ENCODE measurements around the gene FBXO44.

FBXO44 gene

DNA sequence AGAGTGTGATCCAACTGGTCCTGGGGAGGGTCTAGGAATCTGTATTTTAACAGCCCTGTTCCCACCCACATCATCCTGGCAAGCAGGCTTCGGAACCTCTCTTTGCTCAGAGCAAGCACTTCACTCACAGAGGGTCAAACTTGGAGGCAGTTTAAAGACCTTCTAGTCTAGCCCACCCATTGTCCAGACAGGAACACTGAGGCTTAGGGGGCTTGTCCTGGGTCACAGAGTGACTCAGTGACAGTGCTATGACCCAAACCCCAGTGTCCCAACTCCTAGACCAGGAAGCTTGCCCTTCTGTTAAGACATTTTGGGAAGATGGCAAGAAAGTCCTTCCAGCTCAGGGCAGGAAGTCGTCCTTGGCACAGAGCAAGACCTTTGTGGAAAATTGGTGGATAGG lies 36.9 kb upstream of the FBXO44 start:
- no peaks in the 10 kb centered on the region for H3K27me3 ChIP-seq (ENCODE audit: control insufficient read depth, insufficient read depth, low read length)

DNA sequence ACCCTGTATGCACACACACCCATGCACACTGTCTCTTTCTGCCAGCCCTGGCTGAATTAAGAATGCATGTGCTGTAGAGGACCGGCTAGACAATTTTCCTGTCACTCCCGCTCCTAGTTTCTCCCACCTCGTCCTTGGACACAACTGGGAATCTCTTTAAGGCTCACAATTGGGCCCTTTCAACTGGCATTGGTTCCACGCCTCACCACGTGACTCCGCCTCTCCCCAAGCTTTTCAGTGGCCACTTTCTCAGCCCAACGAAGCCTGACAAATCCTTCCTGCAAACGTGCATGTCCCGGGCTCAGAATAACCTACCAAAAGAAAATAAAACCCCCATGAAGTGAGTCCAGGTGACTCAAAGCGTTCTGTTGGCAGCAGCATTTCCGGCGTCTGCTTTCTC lies 34.3 kb upstream of the FBXO44 start:
- Histone ChIP-seq H3K9me3 (ENCODE audit: control insufficient read depth, low read length) (no peaks in the 10 kb centered on the region), H3K27ac (no peak overlapping the region), H3K27me3 (ENCODE audit: control insufficient read depth, insufficient read depth, low read length) (no peaks in the 10 kb centered on the region), H3K9ac (no peak overlapping the region), H2AFZ (no peak overlapping the region), H3K79me2 (no peaks in the 10 kb centered on the region), H3K4me1 (no peaks in the 10 kb centered on the region), H3K4me3 (ENCODE audit: low read depth, low read length) (no peak overlapping the region), H3K36me3 (ENCODE audit: control insufficient read depth, insufficient read depth, low read length) (no peaks in the 10 kb centered on the region), H3K4me2 (ENCODE audit: low read length) (no peak overlapping the region)
- TF ChIP-seq, protein P1, sequence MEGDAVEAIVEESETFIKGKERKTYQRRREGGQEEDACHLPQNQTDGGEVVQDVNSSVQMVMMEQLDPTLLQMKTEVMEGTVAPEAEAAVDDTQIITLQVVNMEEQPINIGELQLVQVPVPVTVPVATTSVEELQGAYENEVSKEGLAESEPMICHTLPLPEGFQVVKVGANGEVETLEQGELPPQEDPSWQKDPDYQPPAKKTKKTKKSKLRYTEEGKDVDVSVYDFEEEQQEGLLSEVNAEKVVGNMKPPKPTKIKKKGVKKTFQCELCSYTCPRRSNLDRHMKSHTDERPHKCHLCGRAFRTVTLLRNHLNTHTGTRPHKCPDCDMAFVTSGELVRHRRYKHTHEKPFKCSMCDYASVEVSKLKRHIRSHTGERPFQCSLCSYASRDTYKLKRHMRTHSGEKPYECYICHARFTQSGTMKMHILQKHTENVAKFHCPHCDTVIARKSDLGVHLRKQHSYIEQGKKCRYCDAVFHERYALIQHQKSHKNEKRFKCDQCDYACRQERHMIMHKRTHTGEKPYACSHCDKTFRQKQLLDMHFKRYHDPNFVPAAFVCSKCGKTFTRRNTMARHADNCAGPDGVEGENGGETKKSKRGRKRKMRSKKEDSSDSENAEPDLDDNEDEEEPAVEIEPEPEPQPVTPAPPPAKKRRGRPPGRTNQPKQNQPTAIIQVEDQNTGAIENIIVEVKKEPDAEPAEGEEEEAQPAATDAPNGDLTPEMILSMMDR (IDR thresholded peaks at IDR 0.05) = no peak

More for the DNA sequence above, 36.9 kb upstream of the FBXO44 start:
- no peaks in the 10 kb centered on the region for H3K4me1 ChIP-seq
- no peak overlapping the region for H3K4me3 ChIP-seq (ENCODE audit: low read depth, low read length)
- no peak overlapping the region for H3K9ac ChIP-seq
- no peaks in the 10 kb centered on the region for H3K9me3 ChIP-seq (ENCODE audit: control insufficient read depth, low read length)
- no peak overlapping the region for H3K27ac ChIP-seq
- no peaks in the 10 kb centered on the region for H3K36me3 ChIP-seq (ENCODE audit: control insufficient read depth, insufficient read depth, low read length)
- H3K79me2 ChIP-seq = no peaks in the 10 kb centered on the region
- no peak overlapping the region for H2AFZ ChIP-seq
- H3K4me2 ChIP-seq (ENCODE audit: low read length) = no peak overlapping the region
- TF ChIP-seq, protein P1 (IDR thresholded peaks at IDR 0.05) = no peak

DNA sequence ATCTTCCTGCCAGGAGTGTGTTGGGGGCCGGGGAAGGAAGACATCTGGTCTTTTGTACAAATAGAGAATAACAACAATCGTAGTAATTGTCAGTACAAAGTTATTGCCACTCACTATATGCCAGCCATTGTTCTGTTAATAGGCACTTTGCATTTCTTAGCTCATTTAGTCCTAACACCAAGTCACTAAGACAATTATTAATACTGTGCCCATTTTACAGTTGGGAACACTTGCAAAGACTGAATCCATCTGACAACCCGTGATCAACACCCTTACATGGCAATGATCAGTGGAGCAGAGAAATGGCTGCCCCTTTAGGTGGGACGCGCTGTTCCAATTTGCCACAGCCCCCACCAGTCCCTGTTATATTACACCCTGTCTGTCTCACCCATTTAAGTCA lies 33.8 kb upstream of the FBXO44 start:
- TF ChIP-seq, protein P1 (IDR thresholded peaks at IDR 0.05) = no peak
- Histone ChIP-seq H3K79me2 (no peaks in the 10 kb centered on the region), H2AFZ (no peak overlapping the region), H3K27me3 (ENCODE audit: control insufficient read depth, insufficient read depth, low read length) (no peaks in the 10 kb centered on the region), H3K27ac (no peak overlapping the region), H3K9ac (no peak overlapping the region), H3K36me3 (ENCODE audit: control insufficient read depth, insufficient read depth, low read length) (no peaks in the 10 kb centered on the region), H3K4me1 (no peaks in the 10 kb centered on the region), H3K9me3 (ENCODE audit: control insufficient read depth, low read length) (no peaks in the 10 kb centered on the region), H3K4me3 (ENCODE audit: low read depth, low read length) (no peak overlapping the region), H3K4me2 (ENCODE audit: low read length) (no peak overlapping the region)

DNA sequence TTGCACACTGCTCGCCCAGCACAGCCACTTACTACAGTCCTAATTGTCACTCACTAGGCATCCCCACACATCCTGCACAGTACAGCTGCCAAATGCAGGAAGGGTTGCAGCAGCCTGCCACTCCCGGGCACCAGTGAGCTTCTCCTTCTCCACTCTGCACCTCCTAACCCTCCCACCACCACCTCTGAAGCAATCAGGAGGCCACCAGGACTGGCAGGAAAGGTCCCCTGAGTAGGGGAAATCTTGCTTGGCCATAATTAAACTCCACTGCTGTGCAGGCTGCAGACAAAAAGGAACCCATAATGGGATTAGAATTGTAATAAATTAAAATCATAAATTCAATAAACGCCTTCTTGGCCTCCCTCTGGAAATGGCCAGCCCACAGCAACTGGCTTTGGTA lies 32.3 kb upstream of the FBXO44 start:
- Histone ChIP-seq H3K4me2 (ENCODE audit: low read length) (no peak overlapping the region), H3K9me3 (ENCODE audit: control insufficient read depth, low read length) (no peaks in the 10 kb centered on the region), H3K9ac (no peak overlapping the region), H3K27ac (no peak overlapping the region), H2AFZ (no peak overlapping the region), H3K27me3 (ENCODE audit: control insufficient read depth, insufficient read depth, low read length) (no peaks in the 10 kb centered on the region), H3K4me3 (ENCODE audit: low read depth, low read length) (no peak overlapping the region), H3K79me2 (no peaks in the 10 kb centered on the region), H3K4me1 (no peaks in the 10 kb centered on the region), H3K36me3 (ENCODE audit: control insufficient read depth, insufficient read depth, low read length) (no peaks in the 10 kb centered on the region)
- TF ChIP-seq, protein P1 (IDR thresholded peaks at IDR 0.05) = no peak

DNA sequence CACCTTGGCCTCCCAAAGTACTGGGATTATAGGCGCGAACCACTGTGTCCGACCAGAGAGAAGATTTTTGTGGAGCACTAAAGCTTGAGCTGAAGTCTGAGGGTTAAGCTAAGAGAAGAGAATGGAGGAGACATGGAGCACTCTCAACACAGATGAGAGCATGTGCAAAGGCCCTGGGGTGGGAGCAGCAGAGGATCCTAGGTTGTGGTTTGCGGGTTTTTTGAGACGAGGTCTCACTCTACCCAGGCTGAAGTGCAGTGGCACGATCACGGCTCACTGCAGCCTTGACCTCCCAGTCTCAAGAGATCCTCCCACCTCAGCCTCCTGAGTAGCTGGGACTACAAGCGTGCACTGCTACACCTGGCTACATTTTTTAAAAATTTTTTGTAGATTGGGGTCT lies 31.0 kb upstream of the FBXO44 start:
- Histone ChIP-seq H3K36me3 (ENCODE audit: control insufficient read depth, insufficient read depth, low read length) (no peaks in the 10 kb centered on the region), H3K79me2 (no peaks in the 10 kb centered on the region), H3K4me2 (ENCODE audit: low read length) (no peak overlapping the region), H3K27me3 (ENCODE audit: control insufficient read depth, insufficient read depth, low read length) (no peaks in the 10 kb centered on the region), H3K9me3 (ENCODE audit: control insufficient read depth, low read length) (no peaks in the 10 kb centered on the region), H3K27ac (no peak overlapping the region), H3K9ac (no peak overlapping the region), H3K4me1 (no peaks in the 10 kb centered on the region), H3K4me3 (ENCODE audit: low read depth, low read length) (no peak overlapping the region), H2AFZ (no peak overlapping the region)
- TF ChIP-seq, protein P1 (IDR thresholded peaks at IDR 0.05) = no peak

Data from parathyroid adenoma (tissue), 2 donors.